ENCODE data around the gene CTNNA2. TPM values are rescaled to one million over a fixed set of nuclear protein-coding genes. Genes with fewer than 3 reads are reported as not detected.

The CTNNA2 gene
- total and polyA plus RNA-seq, 2 of the 8 experiments (the other 6 are each of a cell fraction or from before 2014, with no cell fraction given) = 3.9 to 9.0 TPM

DNA sequence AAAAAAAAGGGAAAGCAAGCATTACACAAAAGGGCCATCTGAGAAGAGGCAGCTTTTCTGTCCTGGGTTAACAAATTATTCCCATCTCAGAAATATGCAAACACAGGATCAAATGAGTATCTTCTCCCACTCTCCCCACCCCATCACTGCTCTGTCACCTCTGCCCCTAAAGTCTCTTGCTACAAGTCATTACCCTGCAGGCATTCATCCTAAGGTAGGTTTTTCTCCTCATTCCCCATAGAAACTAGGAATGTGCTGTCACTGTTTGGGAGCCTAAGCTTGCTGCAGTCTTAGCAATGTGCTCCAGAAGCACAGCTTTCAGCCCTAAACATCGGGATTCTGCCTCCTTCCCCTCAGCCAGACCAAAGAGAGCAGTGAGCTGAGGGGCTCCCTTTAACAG, 788.1 kb downstream of the CTNNA2 start:
- Histone ChIP-seq H3K18ac (ENCODE audit: extremely low read depth, low read length) (no peak overlapping the region), H2AFZ (ENCODE audit: low read length) (no peak overlapping the region), H3K4me2 (ENCODE audit: insufficient read depth in 1 of 2, low read depth in 2 of 2, low read length in 2 of 2) (peak overlapping the region; percentile 55 to 81), H2BK120ac (replicated peaks; ENCODE audit: low read depth, low read length) (no peak overlapping the region), H3K4me3 (ENCODE audit: extremely low read depth in 1 of 4, insufficient read depth in 2 of 4, low read depth in 3 of 4, low read length in 4 of 4) (peak overlapping the region; percentile 6 to 60 (median 10); a peak in 4 of 8 replicates), H2BK5ac (ENCODE audit: low read depth, low read length) (no peak overlapping the region; the same call in 1 of the 2 replicates), H2BK20ac (ENCODE audit: low read length) (peak overlapping the region; percentile 54; the same call in 1 of the 2 replicates), H3K27me3 (replicated peaks in 1 of 4; ENCODE audit: control insufficient read depth in 3 of 4, extremely low read depth in 1 of 4, insufficient read depth in 3 of 4, low read length in 3 of 4) (peaks cover 27 to 54% (median 48%) of the 10 kb centered on the region in 4 experiments), H2BK12ac (ENCODE audit: low read depth, low read length) (no peak overlapping the region), H3K23ac (ENCODE audit: insufficient read length) (no peak overlapping the region), H2BK15ac (ENCODE audit: low read length) (no peak overlapping the region), H3K79me1 (ENCODE audit: low read depth, low read length) (no peaks in the 10 kb centered on the region), H4K91ac (replicated peaks; ENCODE audit: insufficient read length, low read length) (no peak overlapping the region), H3K4me1 (replicated peaks in 1 of 4; ENCODE audit: control insufficient read depth in 3 of 4, insufficient read depth in 4 of 4, low read length in 3 of 4) (peaks cover 16 to 39% (median 27%) of the 10 kb centered on the region in 4 experiments), H4K5ac (ENCODE audit: insufficient read length, low read depth, low read length) (no peak overlapping the region), H2AK5ac (ENCODE audit: low read depth, low read length) (no peak overlapping the region; the same call in 1 of the 2 replicates), H4K8ac (ENCODE audit: extremely low read depth, insufficient read depth, low read length) (no peak overlapping the region), H3K79me2 (ENCODE audit: control insufficient read depth in 1 of 2, insufficient read depth in 2 of 2, low read length in 2 of 2) (no peaks in the 10 kb centered on the region), H3K9me3 (ENCODE audit: insufficient read depth in 2 of 2, low read depth in 1 of 2, low read length in 1 of 2) (no peaks in the 10 kb centered on the region), H3K9ac (replicated peaks in 1 of 4; ENCODE audit: extremely low read depth in 1 of 4, low read depth in 3 of 4, low read length in 3 of 4) (no peak overlapping the region), H3K14ac (ENCODE audit: insufficient read length) (no peak overlapping the region), H3K56ac (replicated peaks; ENCODE audit: insufficient read length, low read depth, low read length) (no peak overlapping the region), H3K23me2 (ENCODE audit: low read depth, low read length) (peaks cover 23% of the 10 kb centered on the region), H3K4ac (replicated peaks; ENCODE audit: insufficient read length, low read depth, low read length) (no peak overlapping the region), H3K27ac (ENCODE audit: low read depth, low read length) (no peak overlapping the region), H4K20me1 (replicated peaks in 1 of 2; ENCODE audit: control insufficient read depth in 1 of 2, insufficient read depth in 2 of 2, low read length in 2 of 2) (peaks cover 0 to 2% of the 10 kb centered on the region in 2 experiments), H3K36me3 (ENCODE audit: control insufficient read depth in 2 of 4, insufficient read depth in 4 of 4, low read length in 3 of 4) (no peaks in the 10 kb centered on the region)
- peak; percentile 16; the same call in 1 of the 2 replicates for TF ChIP-seq TEAD4 (IDR thresholded peaks at IDR 0.05; ENCODE audit: low read depth, low read length)
- TF ChIP-seq, protein P1, sequence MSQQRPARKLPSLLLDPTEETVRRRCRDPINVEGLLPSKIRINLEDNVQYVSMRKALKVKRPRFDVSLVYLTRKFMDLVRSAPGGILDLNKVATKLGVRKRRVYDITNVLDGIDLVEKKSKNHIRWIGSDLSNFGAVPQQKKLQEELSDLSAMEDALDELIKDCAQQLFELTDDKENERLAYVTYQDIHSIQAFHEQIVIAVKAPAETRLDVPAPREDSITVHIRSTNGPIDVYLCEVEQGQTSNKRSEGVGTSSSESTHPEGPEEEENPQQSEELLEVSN (IDR thresholded peaks at IDR 0.05) = no peak
- DNase-seq (ENCODE audit: low read depth in 1 of 2, low spot score in 2 of 2) = no peak
- WGBS, 2 experiments (ENCODE audit: extremely low coverage in 1 of 2, insufficient coverage in 1 of 2, insufficient read length in 1 of 2, insufficient replicate concordance in 2 of 2, low coverage in 1 of 2, low lambda C conversion rate in 2 of 2, missing lambda C conversion rate in 1 of 2) = 19% methylated on average over 1 of the region's 1 CpG; no CpG with 5 or more reads in 1 of the 2 experiments
- POLR2A ChIA-PET (ENCODE audit: partially characterized antibody) = interaction anchor here (1.0 to 1.1 kb wide), 2 partner anchors 23 to 24 kb away, joined by 3 read pairs; no protein-coding TSS in a partner anchor
- CTCF ChIA-PET (ENCODE audit: partially characterized antibody) = interaction anchor here (0.7 to 1.9 kb wide), 2 partner anchors 9 to 15 kb away, joined by 3 to 9 read pairs; no protein-coding TSS in a partner anchor
- no peak for FAIRE-seq

Measured in H1 (cell line).